HK-2 (cell line): ENCODE data around the gene METRN.

Experiments
- DNase-seq: peaks from one replicate; pipeline ENCODE4 v3.0.0-alpha.2; 2018; ENCODE audit not compliant: unreplicated experiment

The METRN gene

DNA sequence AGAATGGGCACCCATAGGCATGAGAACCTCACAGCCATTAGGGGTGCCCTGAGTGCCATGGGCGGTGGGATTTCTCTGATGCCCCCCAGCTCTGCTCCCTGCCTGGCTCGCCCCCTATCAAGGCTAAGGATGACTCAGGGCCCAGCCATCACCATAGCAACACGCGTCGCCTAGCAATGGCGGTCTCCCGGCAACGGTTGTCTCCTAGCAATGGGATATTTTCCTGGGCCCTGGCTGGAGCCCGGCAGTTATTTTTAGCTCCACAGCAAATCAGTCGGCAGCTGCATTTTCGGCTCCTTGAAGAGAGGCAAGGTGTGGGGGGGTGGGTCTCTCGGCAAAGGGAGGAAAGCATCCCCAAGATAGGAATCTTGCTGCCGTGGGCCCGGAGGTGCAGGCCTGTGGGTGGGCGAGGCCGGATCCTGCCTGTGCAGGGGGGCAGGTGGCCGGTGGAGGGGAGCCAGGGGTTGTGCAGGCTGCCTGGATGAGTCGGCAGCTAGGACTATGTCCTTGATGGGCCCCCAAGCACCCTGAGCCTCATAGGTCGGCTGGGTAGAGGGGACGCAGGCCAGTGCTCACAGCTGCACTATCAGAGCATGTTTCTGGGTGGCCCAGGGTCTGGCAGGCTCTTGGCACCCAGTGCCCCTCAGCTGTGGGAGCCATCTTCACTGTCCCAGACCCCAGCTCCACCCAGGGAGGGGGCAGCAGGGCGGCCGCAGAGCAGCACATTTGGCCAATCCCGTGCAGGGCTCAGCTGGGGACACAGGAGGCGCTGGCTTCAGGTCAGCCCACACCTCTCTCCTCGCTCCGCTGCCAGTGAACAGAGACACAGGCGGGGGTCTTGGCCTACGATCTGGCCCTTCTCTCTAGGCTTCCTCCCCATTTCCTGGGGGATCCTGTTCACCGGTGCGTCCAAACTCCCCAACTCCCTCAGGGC, 5.1 kb upstream of the METRN start:
- DNase-seq: peak; percentile 60

DNA sequence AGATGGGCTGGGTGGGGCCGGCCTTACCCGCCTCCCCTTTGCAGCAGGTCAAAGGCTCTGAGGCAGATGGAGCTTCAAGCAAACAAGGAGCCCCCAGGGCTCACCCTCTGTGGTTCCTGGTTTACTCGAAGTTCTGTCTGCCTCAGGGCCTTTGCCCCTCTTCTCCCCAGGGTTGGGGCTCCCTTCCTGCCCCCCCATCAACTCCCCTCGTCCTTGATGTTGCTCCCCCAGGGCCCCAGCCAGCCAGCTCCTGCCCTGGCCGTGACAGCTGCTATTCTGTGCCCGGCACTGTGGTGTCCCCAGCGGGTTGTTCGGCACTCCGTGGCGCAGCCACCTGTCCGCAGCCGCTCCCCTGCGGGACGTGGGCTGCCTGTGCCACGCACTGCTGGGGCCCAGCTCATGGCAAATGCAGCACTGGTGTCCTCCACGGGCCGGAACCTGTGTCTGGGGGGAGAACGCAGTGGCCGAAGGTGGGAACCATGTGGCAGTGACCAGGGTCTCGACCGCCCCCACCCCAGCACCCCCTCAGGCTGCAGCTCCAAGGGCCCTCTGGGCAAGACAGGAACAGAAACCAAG, 4.3 kb upstream of the METRN start:
- no peak for DNase-seq

DNA sequence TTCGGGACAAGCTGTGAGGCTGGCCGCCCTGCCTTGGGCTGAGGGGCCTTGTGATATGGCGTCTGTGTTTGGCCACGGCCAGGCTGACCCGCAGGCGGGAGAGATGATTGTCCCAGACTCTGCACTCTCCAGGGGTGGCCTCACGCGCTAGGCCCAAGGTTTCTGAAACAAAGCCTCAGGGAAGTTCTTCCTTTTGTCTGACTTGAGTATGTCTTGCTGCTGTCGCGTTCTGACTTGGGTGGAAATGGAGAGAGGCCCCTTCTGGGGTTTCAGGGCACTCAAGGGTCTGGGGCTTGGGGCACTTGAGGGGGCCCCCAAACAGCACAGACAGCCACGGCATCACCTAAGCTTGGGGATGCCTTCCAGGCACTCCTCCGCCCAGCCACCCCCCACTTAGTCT, 3.8 kb upstream of the METRN start:
- no peak for DNase-seq

DNA sequence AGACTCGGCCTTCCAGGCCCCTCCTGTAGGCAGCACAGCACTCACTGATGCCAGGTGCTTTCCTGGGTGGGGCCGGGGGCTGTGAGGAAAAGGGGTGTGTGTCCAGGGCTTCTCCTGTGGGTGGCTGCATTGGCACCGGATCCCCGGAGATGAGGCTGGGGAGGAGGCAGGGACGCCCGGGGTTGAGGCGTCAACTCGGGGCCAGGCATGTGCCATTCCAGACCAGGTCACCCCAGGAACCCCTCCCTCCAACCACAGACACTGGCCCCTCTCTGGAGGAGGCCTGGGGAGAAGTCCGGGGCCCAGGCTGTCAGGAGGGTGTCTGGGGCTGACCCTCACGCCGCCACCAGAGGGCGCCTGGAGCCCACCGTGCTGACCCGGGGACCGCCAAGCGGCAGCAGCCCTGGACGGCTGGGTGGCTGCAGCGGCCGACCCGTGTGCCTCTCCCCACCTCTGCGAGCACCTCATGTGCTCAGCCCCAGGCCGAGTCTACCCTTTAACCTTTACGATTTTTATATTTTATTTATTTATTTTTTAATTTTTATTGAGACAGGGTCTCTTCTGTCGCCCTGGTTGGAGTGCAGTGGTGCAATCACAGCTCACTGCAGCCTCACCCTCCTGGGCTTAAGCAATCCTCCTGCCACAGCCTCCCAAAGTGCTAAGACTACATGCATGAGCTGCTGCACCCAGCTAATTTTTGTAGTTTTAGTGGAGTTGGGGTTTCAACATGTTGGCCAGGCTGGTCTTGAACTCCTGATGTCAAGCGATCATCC, 3.2 kb upstream of the METRN start:
- DNase-seq: peak; percentile 70

DNA sequence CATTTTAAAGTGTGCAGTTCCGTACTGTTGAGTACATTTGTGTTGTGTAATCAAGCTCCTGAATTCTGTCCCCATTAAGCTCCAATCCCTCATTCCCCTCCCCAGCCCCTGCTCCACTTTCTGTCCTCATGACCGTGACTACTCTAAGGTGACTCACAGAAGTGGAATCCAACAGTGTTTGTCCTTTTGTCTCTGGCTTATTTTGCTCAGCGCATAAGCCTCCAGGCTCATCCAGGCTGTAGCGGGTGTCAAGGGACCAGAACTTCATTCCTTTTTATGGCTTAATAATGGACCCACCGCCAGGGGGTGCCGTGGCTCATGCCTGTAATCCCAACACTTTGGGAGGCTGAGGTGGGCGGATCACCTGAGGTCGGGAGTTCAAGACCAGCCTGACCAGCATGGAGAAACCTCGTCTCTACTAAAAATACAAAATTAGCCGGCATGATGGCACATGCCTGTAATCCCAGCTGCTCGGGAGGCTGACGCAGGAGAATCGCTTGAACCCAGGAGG, 2.1 kb upstream of the METRN start:
- DNase-seq: peak; percentile 85

DNA sequence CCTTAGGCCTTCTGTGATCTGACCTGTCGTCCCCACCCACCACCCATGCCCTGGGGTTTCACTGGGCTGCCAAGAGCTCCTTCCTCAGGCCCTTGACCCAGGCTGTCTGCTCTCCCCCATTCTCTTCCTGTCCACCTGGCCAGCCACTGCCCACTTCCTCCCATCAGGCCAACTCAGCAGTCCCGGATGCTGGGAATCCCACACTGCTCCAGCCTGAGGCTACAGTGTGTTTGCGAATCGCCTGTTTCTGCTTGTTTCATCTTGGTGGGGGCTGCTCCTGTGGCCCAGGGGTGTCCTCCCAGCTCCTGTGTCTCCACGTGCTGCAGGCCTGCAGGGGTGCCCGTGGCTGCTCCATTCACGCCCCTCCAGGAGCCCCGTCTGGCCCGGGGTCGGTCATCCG, 839 bp upstream of the METRN start:
- DNase-seq: peak; percentile 59

DNA sequence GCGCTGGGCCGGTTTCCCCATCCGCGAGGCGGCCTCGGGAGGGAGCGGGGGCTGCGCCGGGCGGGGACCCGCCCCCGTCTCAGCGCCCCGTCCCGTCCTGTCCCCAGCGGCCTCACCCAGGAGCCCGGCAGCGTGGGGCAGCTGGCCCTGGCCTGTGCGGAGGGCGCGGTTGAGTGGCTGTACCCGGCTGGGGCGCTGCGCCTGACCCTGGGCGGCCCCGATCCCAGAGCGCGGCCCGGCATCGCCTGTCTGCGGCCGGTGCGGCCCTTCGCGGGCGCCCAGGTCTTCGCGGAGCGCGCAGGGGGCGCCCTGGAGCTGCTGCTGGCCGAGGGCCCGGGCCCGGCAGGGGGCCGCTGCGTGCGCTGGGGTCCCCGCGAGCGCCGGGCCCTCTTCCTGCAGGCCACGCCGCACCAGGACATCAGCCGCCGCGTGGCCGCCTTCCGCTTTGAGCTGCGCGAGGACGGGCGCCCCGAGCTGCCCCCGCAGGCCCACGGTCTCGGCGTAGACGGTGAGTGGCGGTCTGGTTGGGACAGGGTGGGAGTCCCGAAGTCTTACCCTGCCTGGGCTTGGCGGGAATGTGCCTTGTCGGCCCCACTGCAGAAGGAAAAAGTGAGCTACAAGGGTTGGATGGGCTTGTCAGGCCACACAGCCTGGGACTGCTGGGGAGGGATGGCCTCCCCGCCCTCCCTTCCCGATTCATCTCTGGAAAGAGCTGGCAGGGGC, 720 bp downstream of the METRN start:
- DNase-seq: no peak

DNA sequence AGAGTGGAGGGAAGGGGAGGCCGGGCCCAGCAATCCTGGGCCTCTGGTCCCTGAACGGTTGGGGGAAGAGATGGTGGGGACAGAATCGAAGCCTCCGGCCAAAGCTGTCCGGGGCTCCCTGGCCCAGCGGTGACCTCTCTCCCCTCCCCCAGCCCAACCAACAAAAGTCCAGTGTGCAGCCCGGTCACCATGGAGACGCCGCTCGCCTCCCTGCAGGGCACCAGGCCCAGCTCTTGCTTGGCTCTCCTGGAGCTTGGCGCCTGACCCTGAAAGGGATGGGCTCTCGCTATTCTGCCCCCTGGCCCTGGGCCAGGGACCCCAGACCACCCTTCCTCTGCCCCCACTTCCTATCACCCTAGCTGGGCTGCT, 1.3 kb downstream of the METRN start:
- DNase-seq: peak; percentile 43

DNA sequence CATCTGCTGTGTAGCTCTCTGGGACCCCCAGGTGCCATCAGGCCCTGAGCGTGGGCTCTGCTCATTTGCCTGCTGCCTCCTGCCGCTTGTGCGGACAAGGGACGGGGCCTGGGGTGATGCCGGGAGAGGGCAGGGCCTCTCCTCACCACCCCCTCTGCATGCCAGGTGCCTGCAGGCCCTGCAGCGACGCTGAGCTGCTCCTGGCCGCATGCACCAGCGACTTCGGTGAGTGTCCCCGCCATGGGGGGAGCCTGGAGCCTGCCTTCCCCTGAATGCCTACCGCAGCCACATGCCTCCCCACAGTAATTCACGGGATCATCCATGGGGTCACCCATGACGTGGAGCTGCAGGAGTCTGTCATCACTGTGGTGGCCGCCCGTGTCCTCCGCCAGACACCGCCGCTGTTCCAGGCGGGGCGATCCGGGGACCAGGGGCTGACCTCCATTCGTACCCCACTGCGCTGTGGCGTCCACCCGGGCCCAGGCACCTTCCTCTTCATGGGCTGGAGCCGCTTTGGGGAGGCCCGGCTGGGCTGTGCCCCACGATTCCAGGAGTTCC, 1.9 kb downstream of the METRN start:
- no peak for DNase-seq

DNA sequence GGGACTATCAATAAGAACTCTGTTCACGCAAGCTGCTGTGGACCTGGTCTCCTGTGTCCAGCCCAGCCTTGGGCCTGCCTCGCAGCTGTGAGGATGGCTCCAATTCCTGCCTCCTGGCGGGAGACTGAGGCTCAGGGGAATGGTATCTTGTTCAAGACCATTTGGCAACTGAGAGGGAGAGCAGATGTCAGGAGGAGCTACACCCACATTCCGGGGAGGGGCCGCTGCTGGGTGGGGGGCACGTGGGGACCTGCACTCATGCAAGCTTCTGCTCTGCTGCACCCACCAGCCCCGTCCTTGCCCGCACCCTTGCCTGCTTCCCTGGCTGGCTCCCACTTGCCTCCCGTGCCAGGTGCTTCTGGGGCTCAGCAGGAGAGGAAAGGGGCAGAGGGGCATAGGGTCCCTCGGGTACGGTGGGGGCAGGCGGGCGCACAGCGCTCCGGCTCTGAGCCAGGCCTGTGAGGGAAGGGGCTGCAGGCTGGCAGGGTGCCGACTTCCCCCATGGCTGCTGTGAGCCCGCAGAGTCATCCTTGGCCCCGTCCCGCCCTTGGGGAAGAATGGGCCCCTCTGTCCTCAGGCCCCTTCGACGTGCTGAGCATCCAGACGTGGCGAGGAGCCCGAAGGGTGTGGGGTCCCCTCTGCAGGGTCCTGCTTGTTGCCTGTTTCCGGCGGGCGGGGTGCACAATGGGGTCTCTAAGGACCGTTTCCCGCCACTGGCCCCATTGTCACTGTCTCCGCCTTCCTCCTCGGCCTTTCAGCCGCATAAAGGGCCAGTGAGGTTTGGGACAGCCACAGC, 2.7 kb downstream of the METRN start:
- DNase-seq: no peak

DNA sequence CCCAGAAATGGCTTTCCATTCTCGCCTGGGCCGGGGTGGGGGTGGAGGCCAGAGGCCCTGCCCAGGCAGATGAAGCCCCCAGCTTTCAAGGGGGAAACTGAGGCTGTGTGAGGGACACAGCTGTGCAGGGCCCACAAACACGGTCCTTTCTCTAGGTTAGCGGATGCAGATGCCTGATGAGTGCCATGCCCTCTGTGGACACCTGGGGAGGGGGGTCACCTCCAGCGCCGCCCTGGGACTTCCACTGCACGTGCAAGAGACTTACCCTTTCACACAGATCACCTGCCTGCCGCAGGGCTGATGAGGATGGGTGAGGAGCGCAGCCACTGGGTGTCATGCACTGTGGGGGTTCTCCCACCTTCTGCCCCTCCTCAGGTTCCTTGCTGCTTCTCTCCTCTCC, 3.5 kb downstream of the METRN start:
- no peak for DNase-seq

DNA sequence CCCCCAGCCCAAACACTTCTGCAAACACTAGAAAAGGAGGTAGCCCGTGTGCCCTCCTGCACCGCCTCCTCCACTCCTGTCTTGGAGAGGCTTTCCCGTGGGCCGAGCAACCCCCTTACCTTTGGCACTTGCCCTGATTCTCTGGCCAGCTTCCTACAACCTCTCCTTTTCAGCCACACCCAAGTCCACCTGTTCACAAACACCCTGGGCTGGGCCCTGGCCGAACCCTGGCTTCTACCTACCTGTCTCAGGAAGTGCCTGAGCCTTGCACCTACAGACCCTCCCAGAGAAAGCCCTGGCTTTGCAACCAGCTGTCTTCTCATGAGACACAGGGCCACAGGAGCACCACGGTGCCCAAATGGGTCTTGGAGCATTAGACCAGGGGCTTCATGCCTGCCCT, 4.0 kb downstream of the METRN start:
- DNase-seq: no peak

DNA sequence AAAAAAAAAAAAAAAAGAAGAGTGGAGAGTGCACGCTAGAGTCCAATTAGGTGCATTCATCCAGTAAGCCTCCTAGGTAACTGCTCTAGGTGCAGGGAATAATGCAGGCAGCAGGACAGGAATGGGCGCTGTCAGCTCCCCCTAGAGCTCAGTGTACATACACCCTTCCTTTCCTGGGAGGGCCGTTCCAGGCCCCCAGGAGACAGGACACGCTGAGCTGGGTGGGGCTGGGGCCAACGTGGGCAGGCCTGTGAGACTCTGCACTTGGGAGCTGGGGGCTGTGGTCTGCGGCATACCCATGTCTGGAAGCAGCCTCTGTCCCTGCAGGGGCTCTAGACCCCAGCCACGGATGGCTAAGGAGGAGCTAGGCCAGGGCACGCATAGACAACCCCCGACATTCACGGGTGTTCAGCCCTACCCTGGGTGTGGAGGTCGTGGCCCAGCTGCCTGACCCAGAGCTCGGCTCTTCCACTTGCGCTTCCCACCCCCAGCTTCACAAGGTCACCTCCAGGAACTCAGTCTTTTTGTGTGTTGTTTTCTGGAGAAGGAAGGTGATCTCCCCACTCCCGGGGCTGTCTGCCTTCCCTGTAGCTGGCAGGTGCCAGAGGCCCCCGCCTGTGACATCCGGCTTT, 5.0 kb downstream of the METRN start:
- DNase-seq: peak; percentile 45

DNA sequence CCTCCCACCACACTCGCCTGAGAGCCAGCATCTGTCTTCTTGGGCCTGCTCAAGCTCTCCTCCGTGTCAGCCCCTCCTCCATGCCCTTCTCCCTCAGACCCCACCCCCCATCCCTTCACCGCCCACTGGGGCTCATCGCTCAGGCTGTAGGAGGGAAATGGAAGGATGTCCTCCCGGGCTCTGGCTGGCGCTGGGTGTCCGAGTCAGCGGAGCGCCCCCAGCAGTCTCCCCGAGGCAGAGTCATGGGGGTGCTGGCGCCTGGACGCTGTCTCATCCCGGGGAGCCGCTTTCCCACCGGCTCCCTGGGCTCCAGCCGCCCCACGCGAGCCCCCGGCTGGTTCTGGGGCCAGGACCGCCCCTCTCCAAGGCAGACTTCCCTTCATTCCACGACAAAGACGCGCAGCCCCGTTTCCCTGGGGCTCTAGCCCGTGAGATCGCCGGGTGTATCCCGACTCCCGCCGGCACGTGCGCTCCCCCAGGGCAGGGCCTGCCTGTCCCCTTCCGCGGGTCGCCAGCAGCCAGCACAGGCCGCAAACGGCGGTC, 5.6 kb downstream of the METRN start:
- peak; percentile 77 for DNase-seq

DNA sequence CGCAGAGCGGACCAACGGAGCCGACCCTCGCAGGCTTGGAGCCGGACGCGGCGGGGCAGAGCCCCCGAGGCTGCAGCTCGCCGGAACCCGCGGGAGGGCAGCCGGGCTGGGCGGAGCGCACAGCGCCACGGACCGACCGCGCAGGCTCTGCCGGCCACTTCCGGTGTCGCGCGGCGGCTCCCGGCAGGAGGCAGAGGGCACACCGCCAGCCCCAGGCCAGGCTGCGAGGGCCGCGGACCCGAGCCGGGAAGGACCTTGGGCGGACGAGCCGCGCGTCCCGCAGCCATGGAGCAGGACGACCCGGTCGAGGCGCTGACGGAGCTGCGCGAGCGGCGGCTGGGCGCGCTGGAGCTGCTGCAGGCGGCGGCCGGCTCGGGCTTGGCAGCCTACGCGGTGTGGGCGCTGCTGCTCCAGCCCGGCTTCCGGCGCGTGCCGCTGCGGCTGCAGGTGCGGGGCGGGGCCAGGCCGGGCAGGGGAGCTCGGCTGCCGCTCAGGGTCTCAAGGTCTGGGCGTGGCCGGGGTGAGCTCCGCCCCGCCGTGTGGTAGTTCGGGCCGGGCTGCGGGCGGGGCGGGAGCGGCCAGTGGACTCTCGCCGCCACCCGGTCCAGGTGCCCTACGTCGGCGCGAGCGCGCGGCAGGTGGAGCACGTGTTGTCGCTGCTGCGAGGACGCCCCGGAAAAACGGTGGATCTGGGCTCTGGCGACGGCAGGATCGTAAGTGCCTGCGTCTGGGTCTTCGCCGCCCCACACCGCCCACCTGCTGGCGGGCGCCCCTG, 6.3 kb downstream of the METRN start, which contains the start of gene ANTKMT:
Gene ANTKMT, plus strand, starts transcription at position 157 of the 775 bp plus-strand sequence. Its CDS starts 129 bp downstream, at position 286.
- DNase-seq: peak; percentile 78

DNA sequence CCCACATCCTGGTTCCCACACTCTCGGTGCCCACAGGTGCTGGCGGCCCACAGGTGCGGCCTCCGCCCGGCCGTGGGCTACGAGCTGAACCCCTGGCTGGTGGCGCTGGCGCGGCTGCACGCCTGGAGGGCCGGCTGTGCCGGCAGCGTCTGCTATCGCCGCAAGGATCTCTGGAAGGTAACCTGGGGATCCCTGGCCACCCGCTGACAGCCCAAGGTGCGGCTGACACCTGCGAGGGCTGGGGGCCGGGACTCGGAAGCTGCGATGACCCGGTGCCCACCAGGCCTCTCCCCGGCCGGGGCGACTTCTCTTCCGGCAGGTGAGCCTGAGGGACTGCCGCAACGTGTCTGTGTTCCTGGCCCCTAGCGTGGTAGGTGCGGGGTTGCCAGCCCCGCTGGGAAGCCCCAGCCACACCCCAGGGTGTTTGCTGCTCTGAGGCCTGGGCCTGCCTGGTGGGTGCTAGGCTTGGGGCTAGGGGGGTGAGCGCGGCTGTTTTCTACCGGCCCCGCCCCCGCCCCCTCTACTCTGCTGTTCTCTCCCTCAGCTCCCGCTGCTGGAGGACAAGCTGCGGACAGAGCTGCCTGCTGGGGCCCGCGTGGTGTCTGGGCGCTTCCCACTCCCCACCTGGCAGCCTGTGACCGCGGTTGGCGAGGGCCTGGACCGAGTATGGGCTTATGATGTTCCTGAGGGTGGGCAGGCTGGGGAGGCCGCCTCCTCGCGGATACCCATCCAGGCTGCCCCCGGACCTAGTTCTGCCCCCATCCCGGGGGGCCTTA, 7.0 kb downstream of the METRN start:
- no peak for DNase-seq

DNA sequence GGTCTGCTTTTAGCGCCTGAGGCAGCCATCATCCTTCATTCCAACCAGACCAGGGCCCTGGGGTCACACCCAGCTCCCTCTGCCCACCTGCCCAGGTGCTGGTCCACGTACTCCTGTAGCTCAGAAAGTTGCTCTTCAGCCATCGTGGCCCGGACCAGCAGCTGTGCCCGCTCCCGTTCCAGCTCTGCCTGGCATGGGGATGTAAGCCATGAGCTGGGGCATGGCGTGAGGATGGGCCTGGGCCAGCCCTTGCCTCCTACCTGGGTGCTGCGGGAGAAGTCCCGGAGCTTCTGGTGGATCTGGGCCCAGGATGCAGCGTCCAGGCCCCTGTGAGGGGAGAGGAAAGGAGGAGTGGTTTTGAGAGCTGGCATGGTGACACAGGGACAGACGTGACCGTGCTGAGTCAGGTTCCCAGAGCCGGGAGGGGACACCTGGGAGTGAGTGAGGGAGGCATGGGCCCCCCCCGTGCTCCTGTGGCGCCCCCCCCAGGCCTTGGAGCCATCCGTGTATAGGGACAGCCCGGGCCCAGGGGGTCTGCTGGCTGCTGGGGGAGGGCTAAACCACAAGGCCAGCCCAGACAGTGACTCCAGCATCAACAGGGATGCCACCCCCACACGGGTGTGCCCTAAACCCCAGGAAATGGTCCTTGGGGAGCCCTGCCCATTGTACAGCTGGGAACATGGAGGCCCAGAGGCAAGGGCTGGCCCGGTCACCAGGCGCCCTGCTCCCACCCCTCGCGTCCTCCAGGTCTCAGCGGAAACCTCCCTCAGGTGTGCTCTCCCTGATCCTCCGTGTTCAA, 8.1 kb downstream of the METRN start:
- no peak for DNase-seq
